Measurements from ENCODE around the gene TRIM8.

Gene TRIM8

GRCh38 chr10:102631525-102632393 lies 12.5 kb upstream of the TRIM8 start:
- Histone ChIP-seq H3K4me3 (ENCODE audit: low read depth, low read length, poor library complexity, severe bottlenecking) (no peak overlapping the region), H3K27me3 (ENCODE audit: insufficient read depth, low read length) (no peaks in the 10 kb centered on the region), H3K4me1 (ENCODE audit: insufficient read depth, low read length, severe bottlenecking) (peaks cover 9% of the 10 kb centered on the region), H3K4me2 (ENCODE audit: low read length) (no peak overlapping the region), H3K79me2 (ENCODE audit: insufficient read depth, low read length) (no peaks in the 10 kb centered on the region), H4K20me1 (ENCODE audit: insufficient read depth, low read length) (no peaks in the 10 kb centered on the region), H3K27ac (ENCODE audit: low read depth, low read length, poor library complexity, severe bottlenecking) (no peak overlapping the region), H3K9ac (ENCODE audit: low read length) (no peak overlapping the region), H3K9me3 (ENCODE audit: low read length) (no peaks in the 10 kb centered on the region), H3F3A (ENCODE audit: insufficient read depth, low read length) (no peaks in the 10 kb centered on the region), H3K36me3 (ENCODE audit: insufficient read depth, low read length) (no peaks in the 10 kb centered on the region), H2AFZ (ENCODE audit: low read length) (no peak overlapping the region), H3K9me2 (ENCODE audit: low read depth, low read length) (no peaks in the 10 kb centered on the region)
- no peak for TF ChIP-seq CTCF (IDR thresholded peaks at IDR 0.05; ENCODE audit: low read length)
- no peak for TF ChIP-seq EZH2 (IDR thresholded peaks at IDR 0.05; ENCODE audit: borderline replicate concordance, low read length)

- Histone ChIP-seq H4K20me1 (ENCODE audit: insufficient read depth, low read length) (no peaks in the 10 kb centered on the region), H3F3A (ENCODE audit: insufficient read depth, low read length) (no peaks in the 10 kb centered on the region), H3K79me2 (ENCODE audit: insufficient read depth, low read length) (no peaks in the 10 kb centered on the region), H3K4me3 (ENCODE audit: low read depth, low read length, poor library complexity, severe bottlenecking) (no peak overlapping the region), H2AFZ (ENCODE audit: low read length) (no peak overlapping the region), H3K27ac (ENCODE audit: low read depth, low read length, poor library complexity, severe bottlenecking) (no peak overlapping the region), H3K4me1 (ENCODE audit: insufficient read depth, low read length, severe bottlenecking) (peaks cover 9% of the 10 kb centered on the region), H3K9ac (ENCODE audit: low read length) (no peak overlapping the region), H3K9me2 (ENCODE audit: low read depth, low read length) (no peaks in the 10 kb centered on the region), H3K9me3 (ENCODE audit: low read length) (no peaks in the 10 kb centered on the region), H3K4me2 (ENCODE audit: low read length) (no peak overlapping the region), H3K27me3 (ENCODE audit: insufficient read depth, low read length) (no peaks in the 10 kb centered on the region), H3K36me3 (ENCODE audit: insufficient read depth, low read length) (no peaks in the 10 kb centered on the region)
- TF ChIP-seq CTCF (IDR thresholded peaks at IDR 0.05; ENCODE audit: low read length) (no peak), EZH2 (IDR thresholded peaks at IDR 0.05; ENCODE audit: borderline replicate concordance, low read length) (no peak)
These were observed 11.7 kb upstream of the TRIM8 start for GRCh38 chr10:102632394-102633111.

- Histone ChIP-seq H3K9me2 (ENCODE audit: low read depth, low read length) (no peaks in the 10 kb centered on the region), H3K4me1 (ENCODE audit: insufficient read depth, low read length, severe bottlenecking) (peaks cover 9% of the 10 kb centered on the region), H3K79me2 (ENCODE audit: insufficient read depth, low read length) (no peaks in the 10 kb centered on the region), H2AFZ (ENCODE audit: low read length) (no peak overlapping the region), H3F3A (ENCODE audit: insufficient read depth, low read length) (no peaks in the 10 kb centered on the region), H3K27me3 (ENCODE audit: insufficient read depth, low read length) (no peaks in the 10 kb centered on the region), H3K36me3 (ENCODE audit: insufficient read depth, low read length) (no peaks in the 10 kb centered on the region), H3K4me2 (ENCODE audit: low read length) (no peak overlapping the region), H3K9me3 (ENCODE audit: low read length) (no peaks in the 10 kb centered on the region), H3K4me3 (ENCODE audit: low read depth, low read length, poor library complexity, severe bottlenecking) (no peak overlapping the region), H3K9ac (ENCODE audit: low read length) (no peak overlapping the region), H3K27ac (ENCODE audit: low read depth, low read length, poor library complexity, severe bottlenecking) (no peak overlapping the region), H4K20me1 (ENCODE audit: insufficient read depth, low read length) (no peaks in the 10 kb centered on the region)
- TF ChIP-seq CTCF (IDR thresholded peaks at IDR 0.05; ENCODE audit: low read length) (no peak), EZH2 (IDR thresholded peaks at IDR 0.05; ENCODE audit: borderline replicate concordance, low read length) (no peak)
These were observed 11.0 kb upstream of the TRIM8 start for GRCh38 chr10:102633287-102633686.
